NCI-H82 (cell line): ENCODE results near the gene PAQR7.

Experiments used
- DNase-seq: peaks from one replicate; lab custom pipeline; 2025; lab: John Stamatoyannopoulos, UW

The PAQR7 gene

GRCh38 chr1:25902462-25902861 is 27.0 kb upstream of the PAQR7 start:
- DNase-seq: no peak

DNA sequence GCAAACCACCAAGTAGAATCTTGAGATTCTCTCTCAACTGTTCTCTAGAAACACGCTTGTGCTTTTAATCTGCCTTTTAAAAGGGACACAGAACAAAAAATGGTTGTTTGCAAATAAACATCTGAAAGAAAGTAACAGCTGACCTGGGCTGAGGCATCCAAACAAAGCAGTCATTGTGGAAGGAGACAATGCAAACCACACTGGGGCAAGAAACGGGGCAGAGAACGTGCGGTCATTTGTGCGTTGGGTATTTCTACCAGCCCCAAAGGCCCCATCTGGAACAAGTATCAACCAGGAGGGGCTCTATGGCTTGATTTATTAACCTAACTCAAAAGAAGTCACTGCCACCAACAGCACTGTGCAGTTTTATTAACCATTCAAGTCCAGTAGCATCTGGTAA is 24.7 kb upstream of the PAQR7 start:
- no peak for DNase-seq

DNA sequence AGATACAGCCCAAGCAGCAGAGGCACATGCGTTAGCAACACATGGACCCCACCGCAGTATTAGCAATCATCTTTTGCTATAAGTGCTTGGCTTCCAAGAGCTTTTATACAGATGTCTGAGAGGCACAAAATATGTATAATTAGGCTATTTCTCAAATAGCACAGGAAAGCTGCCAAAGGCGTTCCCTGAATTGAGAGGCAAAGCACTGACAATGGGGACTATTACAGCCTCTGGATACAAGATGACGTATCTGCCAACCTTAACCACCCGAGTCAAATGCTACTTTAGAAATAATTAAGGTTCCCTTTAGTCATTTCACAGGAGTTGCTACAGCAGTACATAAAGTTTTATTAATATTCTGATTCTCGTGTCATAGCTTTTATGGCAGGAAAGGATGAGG is 24.3 kb upstream of the PAQR7 start:
- DNase-seq: no peak

DNA sequence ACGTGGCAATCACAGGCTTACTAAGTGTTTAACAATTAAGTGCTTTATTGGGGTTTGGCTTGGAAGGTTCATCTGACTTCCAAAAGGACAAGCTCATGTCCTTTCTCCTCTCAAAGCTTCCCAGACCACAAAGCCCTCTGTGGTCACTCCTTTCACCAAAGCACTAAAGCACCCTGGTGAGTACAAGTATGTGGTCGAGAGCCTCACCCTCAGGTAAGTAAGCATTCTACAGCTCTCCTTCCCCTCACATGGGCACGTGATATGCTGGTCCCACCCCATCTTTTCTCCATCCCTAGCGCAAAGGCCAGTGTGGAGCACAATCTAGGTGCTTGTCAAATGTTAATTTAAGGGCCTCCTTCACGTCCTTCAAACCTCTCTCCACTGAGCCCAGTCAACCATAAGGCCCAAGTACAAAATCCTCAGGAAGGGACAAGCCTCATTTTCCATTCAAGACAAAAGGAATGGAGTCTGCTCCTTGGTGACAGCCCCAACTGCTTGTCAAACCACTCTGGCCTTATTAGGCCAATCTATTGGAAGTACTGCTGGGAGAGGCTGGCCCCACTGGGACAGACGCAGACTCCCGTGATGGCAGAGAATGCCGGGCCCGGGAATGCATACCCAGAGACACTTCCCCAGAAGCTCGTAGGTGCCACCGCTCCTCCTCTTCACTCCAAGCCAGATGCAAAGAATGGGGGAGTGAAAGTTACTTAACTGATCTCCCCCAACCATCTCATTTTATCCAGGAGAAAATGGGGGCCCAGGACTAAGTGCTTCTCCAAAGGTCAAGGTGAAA is 22.9 kb upstream of the PAQR7 start:
- DNase-seq: peak; percentile 62

GRCh38 chr1:25897754-25898153 is 22.2 kb upstream of the PAQR7 start:
- DNase-seq: no peak

DNA sequence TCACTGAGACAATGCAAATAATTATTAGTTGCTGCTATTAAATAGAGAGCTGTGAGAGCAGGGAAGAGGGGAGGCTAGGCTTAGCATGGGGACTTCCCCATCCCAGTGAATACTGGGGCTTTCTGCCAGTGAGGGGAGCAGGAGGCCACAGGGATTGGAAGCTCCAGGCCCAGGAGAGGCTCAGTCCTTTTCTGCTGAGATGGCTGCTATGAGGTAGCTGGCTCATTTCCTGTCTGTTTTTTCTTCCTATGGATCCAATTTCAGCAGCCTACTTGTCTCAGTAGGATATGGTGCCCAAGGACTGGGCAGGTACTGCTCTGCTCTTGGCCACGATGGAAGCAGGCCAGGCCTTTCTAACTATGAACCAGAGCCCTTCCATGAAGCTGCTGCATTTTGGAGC is 20.8 kb upstream of the PAQR7 start:
- DNase-seq: peak; percentile 69

DNA sequence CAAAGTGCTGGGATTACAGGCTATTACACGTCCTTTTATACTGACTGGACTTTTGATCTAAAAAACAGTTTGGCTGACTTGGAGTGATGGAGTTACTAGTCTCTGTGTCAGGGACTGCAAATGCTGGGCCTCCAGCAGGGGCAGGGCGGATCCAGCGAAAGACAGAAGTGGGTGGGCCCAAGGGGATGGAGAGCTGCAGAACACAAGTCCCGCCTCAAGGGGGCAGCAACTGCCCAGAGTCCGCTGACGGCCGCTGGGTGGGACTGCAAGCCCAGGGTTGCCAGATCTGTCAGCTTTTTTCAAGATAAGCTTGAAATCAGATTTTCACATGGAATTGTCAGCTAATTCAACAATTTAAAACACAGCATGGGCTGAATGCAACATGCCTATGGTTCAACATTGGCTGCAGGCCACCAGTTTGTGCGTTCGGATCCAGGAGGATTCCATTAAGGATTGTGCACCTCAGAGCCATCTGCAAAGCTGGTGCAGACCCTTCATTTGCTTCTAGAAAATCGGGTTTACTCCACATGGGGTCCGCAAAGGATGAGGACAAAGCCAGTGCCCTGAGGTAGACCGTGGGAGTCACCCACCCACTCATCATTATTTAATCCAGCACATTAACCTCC is 20.0 kb upstream of the PAQR7 start:
- peak; percentile 97 for DNase-seq

GRCh38 chr1:25893116-25893515 is 17.6 kb upstream of the PAQR7 start:
- no peak for DNase-seq

GRCh38 chr1:25891606-25892005 is 16.1 kb upstream of the PAQR7 start:
- no peak for DNase-seq

DNA sequence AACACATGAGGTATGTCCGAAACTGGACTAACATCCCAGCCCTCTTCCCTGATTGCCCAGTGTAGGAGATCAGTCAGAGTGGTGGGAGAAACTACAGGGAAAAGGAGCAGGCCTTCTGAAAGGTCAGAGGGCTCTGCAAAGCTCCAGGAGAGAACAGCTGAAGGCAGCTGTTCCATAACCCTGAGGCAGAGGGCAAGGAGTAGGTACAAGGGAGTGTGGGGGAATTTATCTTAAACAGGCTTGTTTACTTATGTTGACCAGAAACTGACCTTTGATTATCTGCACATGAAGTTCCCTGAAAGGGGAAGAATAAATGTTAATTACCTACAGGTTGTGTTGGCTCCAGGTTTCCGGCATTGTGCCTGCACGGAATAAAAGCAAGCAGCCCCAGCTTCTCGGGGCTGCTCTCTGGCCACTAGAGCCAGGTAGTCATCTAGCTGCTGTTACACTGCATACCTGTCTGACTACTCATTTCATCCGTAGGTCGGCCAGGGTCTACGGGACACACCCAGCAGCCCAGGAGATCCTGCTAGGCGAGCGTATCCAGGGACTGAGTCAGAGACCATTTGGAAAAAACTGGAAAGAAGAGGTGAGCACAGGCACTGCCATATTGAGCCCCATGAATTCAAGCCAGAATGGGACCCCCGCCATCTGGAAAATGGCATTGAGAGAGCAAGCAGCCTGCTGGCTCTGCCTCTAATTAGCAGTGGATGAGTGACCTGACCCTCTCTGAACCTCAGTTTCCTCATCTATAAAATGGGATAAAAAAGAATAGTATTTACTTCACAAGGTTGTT is 14.9 kb upstream of the PAQR7 start:
- no peak for DNase-seq

DNA sequence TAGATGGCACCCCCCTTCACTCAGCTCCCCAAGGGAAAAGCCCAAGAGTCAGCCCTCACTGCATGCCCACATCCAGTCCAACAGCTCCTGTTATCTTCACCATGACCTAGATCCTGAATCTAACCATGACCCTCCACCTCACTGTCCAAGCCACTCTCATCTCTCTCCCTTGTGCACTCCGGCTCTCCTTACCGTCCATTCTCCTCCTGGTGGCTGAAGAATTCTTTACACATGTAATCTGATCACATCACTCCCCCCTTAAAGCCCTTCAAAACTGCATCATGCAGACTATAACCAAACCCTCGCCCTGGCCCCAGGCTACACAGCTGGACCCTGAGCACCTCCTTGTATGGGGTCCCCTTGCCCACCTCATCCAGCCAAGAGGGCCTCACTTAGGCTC is 14.0 kb upstream of the PAQR7 start:
- peak; percentile 36 for DNase-seq

DNA sequence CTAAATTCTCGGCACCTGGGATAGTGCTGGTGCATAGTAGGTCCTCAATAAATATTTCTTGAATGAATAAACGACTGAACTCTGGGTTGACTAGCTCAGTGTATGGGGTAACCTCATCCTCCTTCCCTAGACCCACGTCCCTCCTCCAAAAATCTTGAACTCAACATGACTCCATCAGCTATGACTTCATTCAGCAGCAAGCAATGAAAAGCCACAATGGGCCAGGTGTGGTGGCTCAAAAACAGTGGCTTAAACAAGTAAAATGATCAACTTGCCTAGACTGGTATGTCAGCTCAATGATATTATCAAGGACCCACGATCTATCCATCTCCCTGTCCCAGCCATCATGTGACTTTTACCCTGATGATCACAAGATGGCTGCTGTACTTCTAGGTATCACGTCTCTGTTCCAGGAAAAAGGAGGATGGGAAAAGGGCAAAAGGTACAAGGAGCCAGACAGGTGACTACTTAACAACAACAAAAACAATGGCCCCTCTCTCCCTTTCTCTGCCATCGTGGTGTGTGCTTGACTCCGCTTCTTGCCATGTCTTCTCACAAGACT is 13.0 kb upstream of the PAQR7 start:
- no peak for DNase-seq

GRCh38 chr1:25885602-25886001 is 10.1 kb upstream of the PAQR7 start:
- no peak for DNase-seq

- no peak for DNase-seq
Measured at GRCh38 chr1:25881266-25881665, 5.8 kb upstream of the PAQR7 start.

GRCh38 chr1:25880518-25880917 is 5.0 kb upstream of the PAQR7 start:
- DNase-seq: no peak

DNA sequence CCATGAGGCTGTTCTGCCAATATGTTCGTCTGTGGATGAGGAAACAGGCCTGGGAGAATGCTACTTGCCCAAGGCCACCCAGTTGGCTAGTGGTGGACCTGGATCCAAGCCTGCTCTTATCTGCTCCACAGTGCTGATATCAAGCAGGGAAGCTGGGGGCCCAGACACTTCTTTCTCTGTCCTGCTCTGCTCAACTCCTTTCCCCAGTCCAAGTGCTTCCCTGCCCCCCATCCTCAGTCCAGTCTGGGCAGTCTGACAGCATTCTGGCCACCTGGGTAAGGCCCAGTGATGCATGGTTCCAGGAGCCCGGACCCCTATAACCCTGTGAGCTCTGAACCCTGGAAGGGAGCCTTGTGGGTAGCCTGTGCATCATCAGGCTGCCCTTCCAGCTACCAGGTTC is 4.2 kb upstream of the PAQR7 start:
- no peak for DNase-seq

GRCh38 chr1:25878690-25879089 is 3.2 kb upstream of the PAQR7 start:
- no peak for DNase-seq

DNA sequence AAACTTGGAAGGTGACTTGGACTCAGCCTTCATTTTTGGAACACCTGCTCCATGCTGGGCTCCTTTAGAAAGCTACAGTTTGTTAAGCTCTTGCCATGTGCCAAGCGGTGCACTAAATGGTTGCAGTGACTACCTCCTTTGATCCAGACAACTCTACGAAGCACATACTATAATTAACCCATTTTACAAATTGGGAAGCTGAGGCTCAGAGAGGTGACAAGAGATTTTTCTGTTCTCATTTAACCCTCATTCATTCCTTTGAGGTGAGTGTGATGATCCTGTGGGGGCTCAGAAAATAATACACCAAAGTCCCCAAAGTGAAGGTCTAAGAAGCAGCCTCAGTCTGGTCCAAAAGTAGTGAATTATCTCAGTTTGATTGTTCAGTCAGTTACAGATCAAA is 1.6 kb upstream of the PAQR7 start:
- no peak for DNase-seq

- DNase-seq: no peak
Measured at GRCh38 chr1:25876693-25877077, 1.2 kb upstream of the PAQR7 start.

GRCh38 chr1:25875856-25876692 is 566 bp upstream of the PAQR7 start:
- DNase-seq: no peak

DNA sequence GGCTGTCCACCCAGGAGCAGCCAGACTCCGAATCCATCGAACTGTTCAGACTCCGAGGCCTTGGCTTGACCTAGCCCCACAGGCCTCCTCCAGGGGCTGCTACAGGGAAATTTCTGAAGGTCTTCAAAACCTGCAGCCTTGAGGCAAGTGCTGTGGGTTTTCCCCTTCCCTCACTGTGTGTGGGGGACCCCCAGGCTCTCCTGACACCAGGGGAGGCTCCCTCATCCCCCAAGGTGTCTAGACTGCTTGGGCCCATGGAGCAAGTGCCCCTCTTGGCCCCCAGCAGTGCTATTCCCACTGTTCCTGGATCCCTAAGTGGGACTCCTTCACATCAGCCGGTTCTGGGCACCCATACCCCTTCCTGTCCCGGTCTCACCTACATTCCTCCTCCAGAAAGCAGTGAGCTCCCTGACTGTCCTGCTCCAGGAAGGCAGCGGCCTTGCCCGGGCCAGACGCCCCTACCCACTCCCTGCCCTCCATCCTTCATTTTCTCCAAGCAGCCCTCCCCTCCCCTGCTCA is 814 bp downstream of the PAQR7 start:
- DNase-seq: no peak

- DNase-seq: no peak
Measured at GRCh38 chr1:25874209-25874608, 1.3 kb downstream of the PAQR7 start.
